ENCODE measurements around the gene MRAS.

GRCh38 chr3:138443091-138443490, 94.7 kb downstream of the MRAS start:
- TF ChIP-seq POLR2A (IDR thresholded peaks at IDR 0.05) = no peak
- TF ChIP-seq CTCF (IDR thresholded peaks at IDR 0.05) = no peak
